ENCODE results near the gene OR8B4.
"Not testable (repeated sequence)": the region's sequence is repeated elsewhere in the genome, so short reads cannot be mapped to it uniquely, and the experiment has no call there.

OR8B4 gene

GRCh38 chr11:124409906-124410305, 14.8 kb downstream of the OR8B4 start:
- no peak for DNase-seq (ENCODE audit: low read depth in 2 of 2)

- no peak for DNase-seq (ENCODE audit: low read depth in 2 of 2)
These were observed 19.1 kb downstream of the OR8B4 start for GRCh38 chr11:124405581-124405980.

- not testable (repeated sequence) for DNase-seq (ENCODE audit: low read depth in 2 of 2)
These were observed 21.5 kb downstream of the OR8B4 start for GRCh38 chr11:124403186-124403585.

- DNase-seq (ENCODE audit: low read depth in 2 of 2), result peak; percentile 6 to 18
These were observed 22.2 kb downstream of the OR8B4 start for GRCh38 chr11:124402326-124402922.

GRCh38 chr11:124398924-124399323, 25.7 kb downstream of the OR8B4 start, which contains the start of gene OR8B3:
Gene OR8B3, minus strand, starts transcription at chr11:124399024. Its CDS starts 1,673 bp downstream, at chr11:124397351.
- DNase-seq (ENCODE audit: low read depth in 2 of 2), result no peak

- DNase-seq (ENCODE audit: low read depth in 2 of 2), result not testable (repeated sequence)
These were observed 27.8 kb downstream of the OR8B4 start for GRCh38 chr11:124396847-124397246.

- no peak for DNase-seq (ENCODE audit: low read depth in 2 of 2)
These were observed 30.3 kb downstream of the OR8B4 start for GRCh38 chr11:124394408-124394807.

- DNase-seq (ENCODE audit: low read depth in 2 of 2), result no peak
These were observed 40.3 kb downstream of the OR8B4 start, which contains the start of gene OR8B2 for GRCh38 chr11:124384399-124384798. Gene OR8B2, minus strand, starts transcription at chr11:124384499. Its CDS starts 1,156 bp downstream, at chr11:124383343.

- not testable (repeated sequence) for DNase-seq (ENCODE audit: low read depth in 2 of 2)
These were observed 41.8 kb downstream of the OR8B4 start for GRCh38 chr11:124382857-124383256.

- no peak for DNase-seq (ENCODE audit: low read depth in 2 of 2)
These were observed 44.1 kb downstream of the OR8B4 start for GRCh38 chr11:124380585-124380984.

- no peak for DNase-seq (ENCODE audit: low read depth in 2 of 2)
These were observed 48.4 kb downstream of the OR8B4 start for GRCh38 chr11:124376280-124376679.

All from stimulated activated CD4-positive, alpha-beta T cell treated with anti-CD3 and anti-CD28 coated beads, Interleukin-1b, Interleukin-23, amount 100 ng/mL, for 4 hours (primary cell).